HCT116 (cell line): ENCODE results near the gene OSBPL8.

Source experiments
- CTCF ChIP-seq, 3 experiments: fragments of 200-600 bp in 1 of 3; sonication (generic) in 1 of 3; IDR thresholded peaks in 2 of 3; conservative IDR thresholded peaks in 1 of 3; 2 replicates each; pipeline ENCODE4 v1.5.1; 2012 to 2017; ENCODE audit warnings: low read depth in 2 of 3, low read length in 2 of 3, antibody characterized with exemption in 1 of 3, borderline replicate concordance in 1 of 3, control low read depth in 1 of 3, mild to moderate bottlenecking in 1 of 3, mixed read lengths in 1 of 3, mixed run types in 1 of 3, moderate library complexity in 1 of 3; ENCODE audit not compliant: insufficient read depth in 1 of 3
- EZH2 ChIP-seq: fragments of 200-600 bp; sonication (generic); IDR thresholded peaks from 2 replicates; pipeline ENCODE4 v1.6.1; 2017; ENCODE audit warnings: antibody characterized with exemption, mixed run types
- EZH2phosphoT487 ChIP-seq: fragments of 200-600 bp; IDR thresholded peaks from 2 replicates; pipeline ENCODE4 v1.6.1; 2018; ENCODE audit warnings: antibody characterized with exemption, borderline replicate concordance
- JUND ChIP-seq: IDR thresholded peaks from 2 replicates; pipeline ENCODE4 v1.6.1; 2012
- MAX ChIP-seq: IDR thresholded peaks from 2 replicates; pipeline ENCODE4 v1.6.1; 2012
- POLR2A ChIP-seq: IDR thresholded peaks from 2 replicates; pipeline ENCODE4 v1.7.0; 2011; ENCODE audit warnings: borderline replicate concordance; ENCODE audit not compliant: insufficient read depth, insufficient read length; ENCODE audit errors: extremely low read depth
- POLR2AphosphoS5 ChIP-seq: IDR thresholded peaks from 2 replicates; pipeline ENCODE4 v1.6.1; 2011; ENCODE audit warnings: mild to moderate bottlenecking, low read depth, low read length, moderate library complexity
- REST ChIP-seq: IDR thresholded peaks from 2 replicates; pipeline ENCODE4 v1.6.1; 2012; ENCODE audit warnings: low read depth
- SIN3A ChIP-seq: IDR thresholded peaks from 2 replicates; pipeline ENCODE4 v1.6.1; 2012; ENCODE audit warnings: low read depth
- SP1 ChIP-seq: IDR thresholded peaks from 2 replicates; pipeline ENCODE4 v1.6.1; 2012; ENCODE audit warnings: low read depth
- YY1 ChIP-seq: IDR thresholded peaks from 2 replicates; pipeline ENCODE4 v1.6.1; 2011; ENCODE audit warnings: low read length, low read depth, moderate library complexity, mild to moderate bottlenecking; ENCODE audit not compliant: insufficient replicate concordance; ENCODE audit errors: extremely low read depth
- TF ChIP-seq, protein P1 (sequence below): IDR thresholded peaks from 2 replicates; pipeline ENCODE4 v1.6.1; 2012

DNA sequence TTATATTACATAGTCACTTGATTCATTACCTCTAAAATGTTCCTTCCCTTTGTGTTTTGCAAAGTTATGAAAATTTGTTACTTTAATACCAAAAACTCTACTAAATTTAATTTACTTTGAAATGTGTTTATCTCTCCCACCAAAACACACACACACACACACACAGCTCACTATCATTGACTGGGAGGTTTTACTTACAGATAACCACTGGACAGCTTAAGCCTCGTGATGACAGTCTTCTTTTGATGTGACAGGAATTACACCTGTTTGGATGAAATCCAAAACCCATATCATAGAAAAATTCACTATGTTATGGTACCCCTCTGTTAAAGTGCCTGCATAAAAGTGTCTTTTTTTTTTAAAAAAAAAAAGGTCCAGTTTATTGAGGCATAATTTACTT lies 227.0 kb downstream of the OSBPL8 start:
- TF ChIP-seq EZH2, result no peak
- TF ChIP-seq POLR2A, result no peak
- no peak for TF ChIP-seq MAX
- TF ChIP-seq CTCF (IDR thresholded peaks at IDR 0.05 in 2 of 3, conservative IDR thresholded peaks at IDR 0.05 in 1 of 3; ENCODE audit: borderline replicate concordance in 1 of 3, insufficient read depth in 1 of 3, low read depth in 2 of 3, low read length in 2 of 3), result no peak
- no peak for TF ChIP-seq JUND
- no peak for TF ChIP-seq POLR2AphosphoS5
- no peak for TF ChIP-seq YY1
- no peak for TF ChIP-seq EZH2phosphoT487
- no peak for TF ChIP-seq SP1
- TF ChIP-seq REST, result no peak
- TF ChIP-seq SIN3A, result no peak
- TF ChIP-seq, protein P1, sequence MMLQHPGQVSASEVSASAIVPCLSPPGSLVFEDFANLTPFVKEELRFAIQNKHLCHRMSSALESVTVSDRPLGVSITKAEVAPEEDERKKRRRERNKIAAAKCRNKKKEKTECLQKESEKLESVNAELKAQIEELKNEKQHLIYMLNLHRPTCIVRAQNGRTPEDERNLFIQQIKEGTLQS, result no peak
